Tibial nerve (tissue), 4 donors: ENCODE results near the gene CELA1.

Experiments
- EP300 ChIP-seq, 2 donors: sonication (generic); formaldehyde crosslinking; IDR thresholded peaks; one replicate each; pipeline ENCODE4 v1.6.1; 2017; ENCODE audit warnings: antibody characterized with exemption in 2 of 2, mild to moderate bottlenecking in 1 of 2
- TF ChIP-seq, protein P1 (sequence below), 5 experiments: fragments of 200-600 bp in 3 of 5; fragments of 450-650 bp in 2 of 5; sonication (generic) in 3 of 5; IDR thresholded peaks; one replicate each; pipeline ENCODE4 v1.5.1; 2016 to 2019; ENCODE audit warnings: antibody characterized with exemption in 5 of 5, mild to moderate bottlenecking in 3 of 5, moderate library complexity in 2 of 5

DNA sequence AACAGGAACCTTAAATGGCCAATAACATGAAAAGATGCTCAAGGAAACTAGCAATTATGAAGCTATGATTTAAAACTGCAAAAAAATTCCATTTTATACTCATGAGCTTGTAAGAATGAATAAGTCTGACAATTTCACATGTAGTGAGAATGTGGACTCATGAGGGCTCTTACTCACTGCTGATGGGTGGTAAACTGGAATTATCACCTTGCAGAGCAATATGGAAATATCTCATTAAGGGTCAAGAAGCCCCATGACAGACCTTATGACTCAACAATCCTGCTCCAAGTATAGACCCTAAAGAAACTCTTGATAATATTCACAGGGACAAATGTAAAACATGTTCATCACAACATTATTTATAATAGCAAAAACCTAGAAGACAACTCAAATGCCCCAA lies 52.8 kb downstream of the CELA1 start:
- TF ChIP-seq, protein P1, sequence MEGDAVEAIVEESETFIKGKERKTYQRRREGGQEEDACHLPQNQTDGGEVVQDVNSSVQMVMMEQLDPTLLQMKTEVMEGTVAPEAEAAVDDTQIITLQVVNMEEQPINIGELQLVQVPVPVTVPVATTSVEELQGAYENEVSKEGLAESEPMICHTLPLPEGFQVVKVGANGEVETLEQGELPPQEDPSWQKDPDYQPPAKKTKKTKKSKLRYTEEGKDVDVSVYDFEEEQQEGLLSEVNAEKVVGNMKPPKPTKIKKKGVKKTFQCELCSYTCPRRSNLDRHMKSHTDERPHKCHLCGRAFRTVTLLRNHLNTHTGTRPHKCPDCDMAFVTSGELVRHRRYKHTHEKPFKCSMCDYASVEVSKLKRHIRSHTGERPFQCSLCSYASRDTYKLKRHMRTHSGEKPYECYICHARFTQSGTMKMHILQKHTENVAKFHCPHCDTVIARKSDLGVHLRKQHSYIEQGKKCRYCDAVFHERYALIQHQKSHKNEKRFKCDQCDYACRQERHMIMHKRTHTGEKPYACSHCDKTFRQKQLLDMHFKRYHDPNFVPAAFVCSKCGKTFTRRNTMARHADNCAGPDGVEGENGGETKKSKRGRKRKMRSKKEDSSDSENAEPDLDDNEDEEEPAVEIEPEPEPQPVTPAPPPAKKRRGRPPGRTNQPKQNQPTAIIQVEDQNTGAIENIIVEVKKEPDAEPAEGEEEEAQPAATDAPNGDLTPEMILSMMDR (IDR thresholded peaks at IDR 0.05), result no peak
- TF ChIP-seq EP300 (IDR thresholded peaks at IDR 0.05), result no peak
